Activated T-cell treated with anti-CD3 and anti-CD28 coated beads, Interleukin-2, amount 50 U/mL, for 48 hours (primary cell): ENCODE results near the gene PEX5L.
A peak's percentile ranks its signal among the peaks of the same experiment; 100 is the strongest.
"Not testable (repeated sequence)": the region's sequence is repeated elsewhere in the genome, so short reads cannot be mapped to it uniquely, and the experiment has no call there.

ENCODE experiments used
- DNase-seq, 2 experiments: peaks; one replicate each; pipeline ENCODE4 v3.0.0-alpha.2; 2020

Gene PEX5L, protein sequence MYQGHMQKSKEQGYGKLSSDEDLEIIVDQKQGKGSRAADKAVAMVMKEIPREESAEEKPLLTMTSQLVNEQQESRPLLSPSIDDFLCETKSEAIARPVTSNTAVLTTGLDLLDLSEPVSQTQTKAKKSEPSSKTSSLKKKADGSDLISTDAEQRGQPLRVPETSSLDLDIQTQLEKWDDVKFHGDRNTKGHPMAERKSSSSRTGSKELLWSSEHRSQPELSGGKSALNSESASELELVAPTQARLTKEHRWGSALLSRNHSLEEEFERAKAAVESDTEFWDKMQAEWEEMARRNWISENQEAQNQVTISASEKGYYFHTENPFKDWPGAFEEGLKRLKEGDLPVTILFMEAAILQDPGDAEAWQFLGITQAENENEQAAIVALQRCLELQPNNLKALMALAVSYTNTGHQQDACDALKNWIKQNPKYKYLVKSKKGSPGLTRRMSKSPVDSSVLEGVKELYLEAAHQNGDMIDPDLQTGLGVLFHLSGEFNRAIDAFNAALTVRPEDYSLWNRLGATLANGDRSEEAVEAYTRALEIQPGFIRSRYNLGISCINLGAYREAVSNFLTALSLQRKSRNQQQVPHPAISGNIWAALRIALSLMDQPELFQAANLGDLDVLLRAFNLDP

DNA sequence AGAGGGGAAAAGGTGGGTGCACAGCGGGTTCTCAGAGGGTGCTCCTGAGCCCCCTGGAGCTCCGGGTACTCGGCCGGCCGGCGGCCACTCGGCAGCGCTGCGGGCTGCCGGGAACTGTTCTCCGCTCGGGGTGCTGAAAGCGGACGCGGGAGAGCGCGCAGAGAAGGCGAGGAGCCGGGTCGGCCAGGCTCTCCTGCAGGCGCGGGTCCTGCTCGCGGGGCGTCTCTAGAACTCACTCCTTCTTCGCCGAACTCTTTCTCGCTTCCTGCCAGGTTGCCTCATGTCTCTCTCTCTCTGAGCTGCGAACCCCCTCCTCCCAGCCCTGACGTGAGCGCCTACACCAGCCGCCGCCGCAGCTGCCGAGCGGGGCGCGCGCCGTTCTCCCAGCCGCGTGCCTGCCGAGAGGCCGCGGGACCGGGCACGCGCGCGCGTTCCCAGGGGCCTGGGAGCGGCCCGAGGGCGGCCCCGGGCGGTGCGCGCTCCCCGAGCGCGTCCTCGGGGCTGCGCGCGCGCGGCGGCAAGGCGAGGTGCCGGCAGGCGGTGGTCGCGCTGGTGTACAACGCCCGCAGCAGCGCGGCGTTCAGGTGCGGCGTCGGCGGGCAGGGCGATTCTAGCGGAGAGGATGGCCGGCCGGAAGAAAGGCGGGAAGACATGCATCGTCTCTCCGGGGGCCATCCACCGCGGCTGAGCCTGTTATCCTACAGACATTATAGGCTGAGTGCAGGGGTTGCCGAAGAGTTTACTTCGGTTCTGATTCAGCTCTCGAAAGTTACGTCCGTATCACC, at the start of gene PEX5L:
Gene PEX5L (minus strand): TSS at position 267 of the 785 bp plus-strand sequence. CDS start 338 bp downstream, outside the sequence.
- DNase-seq: peak; percentile 52 to 64

DNA sequence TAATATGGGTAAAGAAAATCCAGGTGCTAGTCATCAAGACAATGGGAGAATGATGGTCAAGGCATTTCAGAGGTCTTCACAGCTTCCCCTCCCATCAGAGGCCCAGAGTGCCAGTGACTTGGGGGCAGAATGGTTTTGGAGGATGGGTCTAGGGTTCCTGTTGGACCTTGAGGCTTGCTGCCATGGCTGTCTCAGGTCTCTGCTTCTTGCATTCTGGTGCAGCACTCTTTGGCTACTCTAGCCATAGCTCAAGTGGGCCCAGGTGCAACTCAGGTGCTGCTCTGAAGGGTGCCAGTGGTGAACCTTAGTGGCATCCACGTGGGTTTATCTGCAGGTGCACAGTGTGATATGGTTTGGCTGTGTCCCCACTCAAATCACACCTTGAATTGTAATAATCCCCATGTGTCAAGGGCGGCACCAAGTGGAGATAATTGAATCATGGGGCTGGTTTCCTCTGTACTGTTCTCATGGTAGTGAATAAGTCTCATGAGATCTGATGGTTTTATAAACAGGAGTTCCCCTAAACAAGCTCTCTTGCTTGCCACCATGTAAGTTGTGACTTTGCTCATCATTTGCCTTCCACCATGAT, 48.5 kb upstream of the PEX5L start:
- no peak for DNase-seq

DNA sequence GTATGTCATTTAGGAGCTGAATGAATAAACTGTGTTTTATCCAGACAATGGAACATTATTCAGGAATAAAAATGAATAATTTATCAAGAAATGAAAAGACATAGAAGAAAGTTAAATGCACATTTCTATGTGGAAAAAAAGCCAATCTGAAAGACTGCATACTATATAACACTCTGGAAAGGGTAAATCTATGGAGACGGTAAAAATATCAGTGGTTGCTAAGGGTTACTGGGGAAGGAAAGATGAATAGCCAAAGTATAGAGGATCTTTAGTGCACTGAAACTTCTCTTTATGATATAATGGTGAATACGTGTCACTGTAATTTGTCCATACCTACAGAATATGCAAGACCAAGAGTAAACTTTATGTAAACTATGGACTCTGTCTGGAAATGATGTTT, 46.0 kb upstream of the PEX5L start:
- DNase-seq: no peak

DNA sequence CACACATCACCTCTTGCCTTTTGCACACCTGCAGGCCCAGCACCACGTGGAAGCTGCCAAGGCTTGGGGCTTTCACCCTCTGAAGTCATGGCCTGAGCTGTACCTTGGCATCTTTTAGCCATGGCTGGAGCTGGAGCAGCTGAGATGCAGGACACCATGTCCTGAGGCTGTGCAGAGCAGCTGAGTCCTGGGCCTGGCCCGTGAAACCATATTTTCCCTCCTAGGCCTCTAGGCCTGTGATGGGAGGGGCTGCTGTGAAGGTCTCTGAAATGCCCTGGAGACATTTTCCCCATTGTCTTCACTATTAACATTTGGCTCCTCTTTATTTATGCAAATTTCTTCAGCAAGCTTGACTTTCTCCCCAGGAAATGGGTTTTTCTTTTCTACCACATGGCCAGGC, 41.9 kb upstream of the PEX5L start:
- no peak for DNase-seq

DNA sequence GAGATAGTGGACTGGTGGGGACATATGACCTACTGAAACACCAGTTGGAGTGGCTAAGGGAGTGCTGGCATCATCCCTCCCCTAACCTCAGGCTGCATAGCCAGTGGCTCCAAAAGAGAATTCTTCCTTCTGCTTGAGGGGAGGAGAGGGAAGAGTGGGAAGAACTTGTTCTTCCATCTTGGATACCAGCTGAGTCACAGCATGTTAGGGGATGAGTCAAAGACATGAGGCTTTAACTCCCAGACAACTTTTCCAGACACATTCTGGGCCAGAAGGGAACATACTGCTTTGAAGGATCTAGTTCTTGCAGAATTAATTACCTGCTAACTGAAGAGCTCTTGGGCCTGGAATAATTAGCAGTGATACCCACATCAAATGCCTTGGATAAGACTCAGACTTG, 36.8 kb upstream of the PEX5L start:
- no peak for DNase-seq

DNA sequence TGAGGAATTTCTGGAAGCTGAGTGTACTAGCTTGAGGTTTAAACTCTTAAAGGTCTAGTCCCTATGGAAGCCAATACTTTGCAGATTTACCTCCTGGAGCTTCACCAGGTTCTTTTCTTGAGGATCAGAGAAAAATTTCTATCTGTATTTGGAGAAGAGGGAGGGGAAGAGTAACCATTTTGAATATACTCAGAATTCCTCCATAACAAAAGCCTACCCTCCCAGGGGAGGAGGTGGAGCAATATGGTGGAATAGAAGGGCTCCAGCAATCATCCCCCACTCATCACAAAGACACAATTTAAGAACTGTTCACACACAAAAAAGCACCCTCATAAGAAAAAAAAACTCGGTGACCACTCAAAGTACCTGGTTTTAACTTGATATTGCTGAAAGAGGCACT, 36.0 kb upstream of the PEX5L start:
- DNase-seq: no peak

DNA sequence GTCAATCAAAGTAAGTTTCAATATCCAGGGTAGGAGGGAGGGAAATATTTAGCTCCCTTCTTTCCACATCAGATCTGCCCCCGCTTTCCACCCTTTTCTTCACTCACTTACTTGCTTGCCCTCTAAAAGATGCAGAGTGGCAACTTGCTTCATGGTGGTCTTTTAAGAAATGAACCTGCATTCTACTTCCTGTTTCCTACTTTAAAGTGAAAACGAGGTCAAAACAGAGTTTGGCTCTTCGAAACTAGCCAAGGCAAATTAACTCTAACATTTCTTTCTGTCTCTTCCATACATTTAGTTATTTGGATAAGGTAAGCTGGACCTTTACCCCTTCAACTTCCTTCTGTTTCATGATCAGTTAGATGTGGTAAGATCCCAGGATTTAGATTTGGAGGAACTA, 34.2 kb upstream of the PEX5L start:
- no peak for DNase-seq

DNA sequence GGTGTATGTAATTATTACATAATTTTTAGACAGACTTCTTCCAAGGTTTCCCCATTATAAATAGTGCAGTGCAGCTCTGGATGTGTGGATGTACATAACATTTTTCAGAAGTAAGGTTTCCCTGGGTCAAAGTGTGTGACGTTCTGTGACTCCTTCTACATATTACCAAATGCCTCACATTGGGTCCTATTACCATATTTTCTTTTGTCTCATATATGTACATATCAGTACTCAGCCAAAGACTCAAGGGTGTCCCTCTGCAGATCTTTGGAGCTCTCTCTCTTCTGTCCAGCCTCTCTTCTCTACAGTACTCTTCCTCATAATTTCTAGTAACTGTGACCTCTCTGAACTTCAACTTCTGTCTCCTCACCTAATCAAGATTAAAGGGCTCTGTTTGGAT, 31.3 kb upstream of the PEX5L start:
- DNase-seq: no peak

DNA sequence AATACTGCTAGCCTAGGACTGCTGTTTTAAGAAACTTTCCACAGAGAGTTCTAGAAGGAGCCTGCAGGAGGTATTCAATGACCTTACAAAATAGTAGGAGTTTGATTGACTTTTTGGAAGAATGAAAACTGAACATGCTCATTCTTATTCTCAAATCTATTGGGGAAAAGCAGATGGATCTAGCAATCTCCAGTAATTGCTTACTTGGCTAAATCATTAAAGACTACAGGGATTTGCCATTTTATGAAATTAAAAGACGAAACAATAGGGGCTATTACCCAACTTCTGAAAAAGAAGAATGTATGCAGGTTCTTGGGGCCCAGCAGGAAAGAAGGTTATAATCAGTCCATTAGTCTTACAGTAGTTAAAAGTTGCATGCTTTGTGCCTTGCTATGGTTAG, 29.9 kb upstream of the PEX5L start:
- no peak for DNase-seq

DNA sequence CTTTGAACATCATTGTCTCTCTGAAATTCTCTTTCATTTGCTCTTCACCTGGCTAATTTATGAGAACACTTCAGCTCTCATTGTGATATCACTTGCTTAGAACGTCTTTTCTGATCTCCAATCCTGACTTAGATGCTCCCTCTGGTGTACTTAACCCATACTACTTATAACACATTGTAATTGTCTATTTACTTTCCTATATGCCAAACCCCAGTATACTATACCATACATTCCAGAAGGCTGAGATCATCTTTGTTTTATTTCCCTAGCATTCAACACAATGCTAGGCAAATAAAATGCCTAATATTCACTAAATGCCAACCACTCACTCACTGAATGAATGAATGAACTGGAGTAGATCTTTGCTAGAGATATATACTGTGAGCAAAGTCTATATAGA, 27.0 kb upstream of the PEX5L start:
- DNase-seq: no peak

DNA sequence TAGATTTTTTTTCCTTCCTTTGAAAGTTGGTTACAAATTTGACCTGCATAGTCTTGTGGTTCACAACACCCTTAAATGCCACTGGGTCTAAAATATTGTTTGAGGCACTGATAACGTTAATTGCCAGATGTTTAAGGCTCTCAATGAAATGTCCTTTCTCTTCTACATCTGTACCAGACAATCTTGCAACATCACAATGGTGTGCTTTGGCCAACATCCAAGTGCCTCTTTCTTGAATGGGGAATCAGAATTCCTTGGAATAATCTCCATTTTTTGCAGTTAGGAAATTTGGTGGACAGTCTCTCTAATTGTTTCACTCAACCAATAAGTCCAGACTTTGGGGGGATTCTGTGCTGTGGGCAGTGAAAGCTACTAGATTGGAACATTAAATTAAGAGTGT, 26.0 kb upstream of the PEX5L start:
- DNase-seq: no peak

DNA sequence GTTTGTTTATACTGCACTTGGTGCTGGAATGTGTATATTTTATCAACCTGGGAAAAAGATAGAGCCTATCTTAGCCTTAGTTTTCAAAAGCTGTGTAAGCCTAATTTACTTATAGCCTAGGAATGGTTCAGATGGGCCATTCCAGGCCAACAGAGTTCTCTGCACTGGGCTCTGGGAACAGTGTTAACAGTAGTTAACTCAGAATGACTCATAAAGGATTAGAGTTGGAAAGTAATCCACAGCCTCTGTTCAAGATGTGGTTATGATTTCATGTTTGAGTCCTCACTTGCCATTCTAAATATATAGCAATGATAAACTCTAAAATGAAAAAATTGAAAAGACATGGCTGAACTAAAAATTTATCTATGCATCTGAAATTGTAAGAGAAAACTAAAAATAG, 22.6 kb upstream of the PEX5L start:
- no peak for DNase-seq

DNA sequence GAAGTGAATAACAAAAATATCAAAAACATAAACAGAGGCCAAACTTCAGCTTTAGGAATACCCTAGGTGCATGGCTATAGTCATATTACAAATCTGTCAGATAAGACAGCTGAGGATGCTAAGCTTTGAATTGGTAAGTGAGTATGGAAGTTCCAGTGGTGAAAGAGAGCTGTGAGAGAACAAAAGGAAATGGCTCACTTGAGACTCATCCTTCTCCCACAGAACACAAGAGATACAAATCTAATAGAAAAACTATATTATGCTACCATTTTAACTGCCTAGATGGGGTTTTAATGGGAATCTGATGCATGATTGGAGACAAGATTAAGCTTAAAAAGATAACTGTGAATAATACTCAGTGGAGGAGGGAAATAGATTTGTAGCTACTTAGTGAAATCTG, 21.5 kb upstream of the PEX5L start:
- no peak for DNase-seq

DNA sequence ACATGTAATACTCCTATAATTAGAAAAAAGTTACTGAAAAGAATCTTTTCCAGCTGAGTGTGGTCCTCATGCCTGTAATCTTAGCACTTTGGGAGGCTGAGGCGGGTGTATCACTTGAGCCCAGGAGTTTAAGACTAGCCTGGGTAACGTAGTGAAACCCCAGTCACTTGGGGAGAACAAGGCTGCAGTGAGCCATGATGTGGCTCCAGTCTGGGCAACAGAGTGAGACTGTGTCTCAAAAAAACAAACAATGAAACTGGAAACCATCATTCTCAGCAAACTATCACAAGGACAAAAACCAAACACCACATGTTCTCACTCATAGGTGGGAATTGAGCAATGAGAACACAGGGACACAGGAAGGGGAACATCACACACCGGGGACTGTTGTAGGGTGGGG, 18.9 kb upstream of the PEX5L start:
- DNase-seq: not testable (repeated sequence)

DNA sequence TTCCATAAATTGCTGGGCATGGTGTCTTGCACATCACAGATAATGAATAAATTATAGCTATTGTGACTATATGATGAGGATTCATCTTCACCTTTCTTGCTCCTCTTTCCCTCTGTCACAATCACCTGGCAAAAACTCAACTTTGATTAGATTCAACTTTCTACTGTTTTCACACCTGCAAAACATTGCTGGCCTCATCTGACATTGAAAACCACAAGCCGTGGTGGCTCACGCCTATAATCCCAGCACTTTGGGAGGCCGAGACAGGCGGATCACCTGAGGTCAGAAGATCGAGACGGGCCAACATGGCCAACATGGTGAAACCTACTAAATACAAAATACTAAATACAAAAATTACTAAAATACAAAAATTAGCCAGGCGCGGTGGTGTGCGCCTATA, 12.7 kb upstream of the PEX5L start:
- DNase-seq: no peak

DNA sequence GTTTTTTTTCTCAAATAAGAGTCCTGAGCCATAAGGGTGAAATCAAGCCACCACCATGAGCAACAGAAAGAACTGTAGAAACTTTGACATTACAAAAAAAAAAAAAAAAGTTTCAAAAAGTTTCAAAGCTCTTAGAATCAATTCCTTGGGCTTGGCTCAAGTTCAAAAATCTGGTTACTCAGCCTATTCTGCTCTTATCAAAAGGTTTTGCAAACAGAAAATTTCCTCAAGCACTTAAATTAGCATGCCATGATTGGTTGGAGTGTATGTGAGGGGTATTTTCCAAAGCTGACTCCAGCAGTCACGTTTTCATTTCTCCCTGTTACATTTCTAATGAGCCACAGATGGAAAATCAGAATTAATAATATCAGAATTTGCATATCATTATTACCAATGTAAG, 12.1 kb upstream of the PEX5L start:
- no peak for DNase-seq

DNA sequence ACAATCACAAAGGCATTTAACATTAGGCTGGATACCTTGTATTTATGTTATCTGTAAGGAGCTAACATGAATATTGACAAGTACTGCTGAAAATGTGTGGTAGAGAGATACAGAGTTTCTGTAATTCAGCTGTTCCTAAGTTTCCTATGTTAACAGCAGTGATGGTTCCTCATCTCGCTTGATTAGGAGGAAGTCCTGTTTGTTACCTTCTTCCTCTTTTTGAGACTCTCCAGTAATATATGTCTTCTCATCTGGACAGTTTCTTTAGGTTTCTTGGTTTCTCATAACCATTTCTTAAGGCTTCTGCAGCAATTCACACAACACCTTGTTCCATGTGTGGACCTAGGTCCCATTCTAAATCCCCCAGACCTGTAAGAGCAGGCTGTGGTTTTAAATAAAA, 11.4 kb upstream of the PEX5L start:
- DNase-seq: no peak

DNA sequence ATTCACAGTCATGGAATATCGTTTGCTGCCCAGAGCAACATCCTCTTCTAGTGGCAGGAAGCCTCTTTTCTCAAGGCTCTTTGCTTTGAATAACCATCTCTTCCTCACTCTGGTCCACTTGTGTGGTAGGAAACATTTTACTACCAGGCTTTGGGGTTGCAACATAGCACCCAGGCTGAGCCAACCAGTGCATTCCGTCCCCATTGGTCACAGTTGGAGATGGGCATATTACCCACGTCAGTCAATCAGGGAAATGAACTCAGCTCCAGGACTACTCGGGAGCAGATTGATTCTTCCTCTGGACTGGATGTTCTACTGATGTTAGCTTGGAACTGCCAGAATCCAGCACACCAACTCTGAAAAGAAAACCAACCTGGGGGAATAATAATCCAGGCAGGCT, 4.2 kb upstream of the PEX5L start:
- no peak for DNase-seq

DNA sequence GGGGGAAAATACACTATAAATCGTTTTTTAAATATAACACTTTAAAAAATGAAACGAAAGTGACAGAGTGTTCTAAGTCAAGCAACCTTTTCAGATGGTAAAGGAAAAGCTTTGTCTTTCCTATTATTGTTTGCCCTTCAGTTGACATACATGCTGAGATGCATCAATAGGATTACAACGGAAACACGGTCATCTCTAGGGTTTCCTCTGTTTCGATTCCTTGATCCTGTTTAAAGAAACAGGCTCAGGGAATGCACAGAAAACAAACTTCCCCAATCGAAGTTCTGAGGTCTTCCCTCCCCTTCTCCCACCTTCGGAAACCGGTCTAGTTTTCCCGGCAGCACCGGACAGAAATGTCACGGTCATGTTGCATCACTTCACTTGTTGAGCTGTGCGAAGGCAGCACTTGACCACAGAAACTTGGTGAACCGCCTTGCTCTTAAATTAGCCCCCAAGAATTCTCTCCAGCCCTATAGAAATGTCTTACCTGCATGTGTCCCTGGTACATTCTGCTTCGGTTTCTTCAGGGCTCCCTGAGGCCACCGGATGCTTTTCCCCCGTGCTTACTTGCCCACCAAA, 556 bp downstream of the PEX5L start:
- DNase-seq: peak in 1 of 2 experiments; percentile 16

DNA sequence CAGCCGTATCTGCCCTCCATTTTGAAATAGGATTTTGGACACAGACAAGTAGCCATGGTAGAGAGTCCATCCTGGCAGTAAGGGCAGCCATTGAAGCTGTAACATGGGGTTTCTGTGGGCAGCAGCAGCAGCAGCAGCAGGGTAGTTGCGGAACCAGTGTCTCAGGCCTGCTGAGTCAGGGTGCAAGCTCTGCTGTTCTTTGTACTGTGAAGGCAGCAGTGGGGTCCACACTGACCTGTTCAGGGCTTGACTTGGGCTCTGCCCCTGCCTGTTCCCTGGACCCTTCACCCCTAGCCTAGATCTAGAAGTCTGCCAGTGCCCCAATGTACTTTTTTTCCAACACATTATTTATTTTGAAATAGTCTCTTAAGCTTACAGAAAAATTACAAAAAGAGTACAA, 9.7 kb downstream of the PEX5L start:
- no peak for DNase-seq

DNA sequence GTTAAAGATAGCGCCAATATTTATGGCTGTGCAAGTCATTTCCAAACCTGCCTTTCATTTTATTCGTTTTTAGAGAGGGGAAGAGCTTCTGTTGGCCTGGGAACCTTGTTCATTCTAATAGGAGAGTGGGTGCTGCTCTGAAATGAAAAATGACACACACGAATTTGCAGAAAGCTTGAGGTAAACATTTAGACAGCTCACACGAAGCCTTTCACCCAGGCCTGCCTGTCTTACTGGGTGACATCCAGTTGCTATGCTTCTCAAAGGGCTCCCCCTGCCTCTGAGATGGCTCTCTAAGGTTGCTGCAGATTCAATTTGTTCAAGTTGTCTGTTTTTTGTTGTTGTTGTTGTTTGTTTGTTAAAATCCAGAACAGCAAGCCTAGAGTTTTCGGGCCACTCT, 18.2 kb downstream of the PEX5L start:
- DNase-seq: no peak

DNA sequence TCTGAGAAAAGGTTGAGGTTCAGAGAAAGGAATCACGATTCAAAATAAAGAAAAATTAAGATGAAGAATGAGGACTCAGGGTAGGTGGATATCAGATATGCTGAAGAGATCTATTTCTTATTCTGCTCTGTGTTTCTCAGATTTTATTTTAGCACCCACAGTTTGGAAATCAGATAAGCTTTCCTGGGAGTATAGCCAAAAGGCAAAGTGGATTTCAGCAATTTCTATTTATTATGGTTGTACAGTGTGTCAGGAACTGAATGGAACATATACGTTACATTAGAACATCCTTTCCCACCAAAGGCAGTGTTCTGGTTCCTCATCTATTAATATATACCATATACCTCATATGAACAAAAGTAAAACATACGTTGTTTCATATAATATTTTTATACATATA, 18.9 kb downstream of the PEX5L start:
- no peak for DNase-seq

DNA sequence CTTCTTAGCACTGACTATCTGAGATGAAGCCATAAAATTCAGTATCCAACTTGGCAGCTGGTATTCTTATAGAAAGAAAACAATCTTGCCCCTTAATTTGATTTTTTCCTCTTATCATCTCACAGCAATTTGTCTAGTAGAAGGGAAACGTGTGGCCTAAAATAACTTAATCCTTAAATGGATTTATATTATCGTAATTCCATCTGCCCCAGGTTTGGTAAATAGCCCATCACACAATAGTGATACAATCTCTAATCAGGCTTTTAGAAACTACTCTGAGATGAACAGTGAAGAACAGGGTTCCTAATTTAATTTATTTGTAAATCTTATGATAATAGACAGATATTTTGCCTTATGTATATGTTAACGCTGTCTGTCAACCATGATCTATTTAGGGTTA, 24.8 kb downstream of the PEX5L start:
- DNase-seq: no peak
